HTR-8/SVneo (cell line): ENCODE data around the gene CALN1.
"Not testable (repeated sequence)": the region's sequence is repeated elsewhere in the genome, so short reads cannot be mapped to it uniquely, and the experiment has no call there.

ENCODE experiments used
- DNase-seq: peaks from one replicate; pipeline ENCODE4 v3.0.0; 2011; ENCODE audit warnings: low spot score, mixed read lengths; ENCODE audit not compliant: insufficient read length
- FAIRE-seq: peaks from 2 replicates; lab custom pipeline; 2011; peaks lifted over from hg19 to GRCh38; lab: Jason Lieb, UNC

Gene CALN1

GRCh38 chr7:71933426-71933825 is 478.7 kb downstream of the CALN1 start:
- DNase-seq (no peak), FAIRE-seq (no peak)

GRCh38 chr7:71925663-71926062 is 486.5 kb downstream of the CALN1 start:
- FAIRE-seq (no peak), DNase-seq (no peak)

- not testable (repeated sequence) for FAIRE-seq, DNase-seq
Measured at GRCh38 chr7:71914204-71914603, 497.9 kb downstream of the CALN1 start.

GRCh38 chr7:71912476-71912875 is 499.7 kb downstream of the CALN1 start:
- FAIRE-seq: no peak
- no peak for DNase-seq

- FAIRE-seq (no peak), DNase-seq (no peak)
Measured at GRCh38 chr7:71911051-71911450, 501.1 kb downstream of the CALN1 start.

GRCh38 chr7:71905821-71906220 is 506.3 kb downstream of the CALN1 start:
- DNase-seq (no peak), FAIRE-seq (no peak)

- FAIRE-seq (no peak), DNase-seq (no peak)
Measured at GRCh38 chr7:71904484-71904883, 507.7 kb downstream of the CALN1 start.

- FAIRE-seq: no peak
- DNase-seq: no peak
Measured at GRCh38 chr7:71900556-71900955, 511.6 kb downstream of the CALN1 start.

- FAIRE-seq (no peak), DNase-seq (no peak)
Measured at GRCh38 chr7:71896535-71896934, 515.6 kb downstream of the CALN1 start.

- FAIRE-seq (no peak), DNase-seq (no peak)
Measured at GRCh38 chr7:71886046-71886445, 526.1 kb downstream of the CALN1 start.

GRCh38 chr7:71885487-71885886 is 526.7 kb downstream of the CALN1 start:
- FAIRE-seq: no peak
- no peak for DNase-seq

GRCh38 chr7:71883415-71883814 is 528.7 kb downstream of the CALN1 start:
- DNase-seq (no peak), FAIRE-seq (no peak)

GRCh38 chr7:71871446-71871845 is 540.7 kb downstream of the CALN1 start:
- FAIRE-seq: no peak
- no peak for DNase-seq

- no peak for DNase-seq
- no peak for FAIRE-seq
Measured at GRCh38 chr7:71870812-71871211, 541.3 kb downstream of the CALN1 start.

GRCh38 chr7:71868797-71869196 is 543.3 kb downstream of the CALN1 start:
- FAIRE-seq (no peak), DNase-seq (no peak)

- DNase-seq: no peak
- no peak for FAIRE-seq
Measured at GRCh38 chr7:71867626-71868025, 544.5 kb downstream of the CALN1 start.

- no peak for FAIRE-seq
- DNase-seq: no peak
Measured at GRCh38 chr7:71865172-71865571, 547.0 kb downstream of the CALN1 start.

- DNase-seq: no peak
- no peak for FAIRE-seq
Measured at GRCh38 chr7:71864130-71864529, 548.0 kb downstream of the CALN1 start.

- FAIRE-seq (no peak), DNase-seq (no peak)
Measured at GRCh38 chr7:71860572-71860971, 551.6 kb downstream of the CALN1 start.

- DNase-seq (no peak), FAIRE-seq (no peak)
Measured at GRCh38 chr7:71857338-71857737, 554.8 kb downstream of the CALN1 start.

- DNase-seq (no peak), FAIRE-seq (no peak)
Measured at GRCh38 chr7:71854546-71855397, 557.4 kb downstream of the CALN1 start.
